HG02798 (cell line): Measurements from ENCODE around the gene ADRA1B.

Experiments
- ATAC-seq: cut with Tn5 transposase; IDR thresholded peaks from one replicate; pipeline ENCODE4 v1.9.1; 2021; ENCODE audit warnings: mild to moderate bottlenecking; ENCODE audit not compliant: unreplicated experiment, poor library complexity

ADRA1B gene

DNA sequence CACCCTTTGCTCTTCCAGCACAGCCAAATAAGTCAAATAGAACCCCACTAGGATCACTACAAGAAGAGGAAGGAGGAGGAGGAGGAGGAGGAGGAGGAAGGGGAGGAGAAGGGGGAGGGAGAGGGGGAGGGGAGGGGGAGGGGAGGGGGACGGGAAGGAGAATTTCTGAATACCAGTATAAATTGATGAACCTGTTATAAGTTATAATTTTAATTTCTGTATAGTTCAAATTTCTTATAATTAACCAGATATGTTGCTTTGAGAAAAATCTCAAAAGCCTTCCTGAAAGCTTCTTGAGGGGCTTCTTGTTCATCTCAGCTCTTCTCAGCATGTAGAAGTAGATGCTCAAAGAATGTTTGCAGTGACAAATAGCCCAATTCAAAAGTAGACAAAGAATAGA is 15.0 kb upstream of the ADRA1B start:
- no peak for ATAC-seq

DNA sequence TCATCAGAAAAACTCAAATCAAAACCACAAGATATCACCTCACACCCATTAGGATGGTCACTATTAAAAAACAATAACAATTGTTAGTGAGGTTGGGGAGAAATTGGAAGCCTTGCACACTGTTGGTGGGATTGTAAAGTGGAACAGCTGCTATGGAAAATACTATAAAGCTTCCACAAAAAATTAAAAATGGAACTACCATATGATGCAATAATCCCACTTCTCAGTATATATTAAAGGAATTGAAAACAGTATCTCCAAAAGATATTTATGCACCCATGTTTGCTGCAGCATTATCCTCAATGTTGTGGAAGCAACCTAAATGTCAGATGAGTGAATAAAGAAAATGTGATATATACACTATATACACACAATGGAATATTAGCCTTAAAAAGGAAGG is 14.5 kb upstream of the ADRA1B start:
- ATAC-seq: no peak

DNA sequence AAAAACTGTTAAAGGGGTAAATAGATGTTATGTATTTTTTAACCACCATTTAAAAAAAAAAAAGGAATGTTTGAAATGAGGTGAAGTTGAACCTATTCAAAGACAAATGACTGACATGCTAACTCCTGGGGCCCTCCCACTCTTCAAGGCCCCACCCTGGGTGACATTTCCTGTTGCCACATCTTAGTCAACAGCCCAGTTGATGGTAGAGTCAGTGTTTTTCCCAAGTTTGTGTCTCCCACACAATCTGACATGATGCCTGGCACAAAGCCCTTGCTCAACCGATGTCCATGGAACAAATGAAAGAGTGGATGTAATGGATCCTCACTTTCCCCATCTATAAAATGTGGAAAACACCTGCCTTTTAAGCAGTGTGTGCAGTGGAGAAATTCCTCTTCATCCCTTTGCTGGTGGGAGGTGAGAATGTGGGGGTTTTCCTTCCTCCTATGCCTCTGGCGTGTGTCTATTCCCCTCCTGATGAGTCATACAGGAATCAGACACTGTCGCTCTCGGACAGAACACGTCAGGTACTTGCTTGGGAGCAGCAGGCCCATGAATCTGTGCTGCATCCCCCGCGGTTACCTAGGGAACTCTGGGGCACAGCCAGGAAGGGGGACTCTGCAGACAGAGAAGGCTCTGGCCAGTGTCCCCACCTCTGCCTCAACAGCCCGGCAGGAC is 13.7 kb upstream of the ADRA1B start:
- ATAC-seq: no peak

DNA sequence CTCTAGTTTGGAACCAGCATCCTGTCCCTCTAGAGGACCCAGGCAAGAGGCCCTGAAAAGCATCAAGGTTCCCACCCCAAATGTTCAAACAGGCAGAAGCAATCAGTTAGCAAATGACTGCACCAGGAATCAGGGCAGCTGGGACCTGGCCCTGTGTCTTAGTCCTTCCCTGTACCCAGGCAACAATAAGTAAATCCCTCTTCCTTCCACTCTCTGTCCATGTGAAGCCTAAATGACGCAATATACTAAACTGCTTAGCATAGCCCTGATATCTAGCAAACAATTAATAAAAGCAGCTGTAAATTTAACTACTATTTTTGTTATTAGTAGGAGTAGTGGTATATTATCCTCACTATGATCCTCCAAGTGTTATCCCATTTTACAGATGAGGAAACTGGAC is 13.2 kb upstream of the ADRA1B start:
- no peak for ATAC-seq

DNA sequence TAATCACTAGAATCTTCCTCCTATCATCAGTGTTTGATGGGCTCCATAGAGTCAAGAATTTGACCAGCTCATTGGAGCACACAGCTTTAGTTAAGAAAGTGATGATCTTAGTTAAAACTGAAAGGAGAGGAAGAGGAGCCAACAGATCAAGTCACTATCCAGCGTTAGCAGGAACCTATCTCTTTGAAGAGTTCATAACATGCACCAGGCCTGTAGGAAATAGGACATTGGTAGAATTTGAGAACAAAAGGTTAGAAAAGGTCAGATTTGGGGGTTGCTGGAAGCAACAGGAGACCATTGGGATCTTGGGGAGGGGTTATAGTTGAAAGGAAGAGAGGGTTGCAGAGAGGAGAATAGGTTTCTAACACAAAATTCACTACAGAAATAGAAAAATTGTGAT is 11.4 kb upstream of the ADRA1B start:
- ATAC-seq: no peak

DNA sequence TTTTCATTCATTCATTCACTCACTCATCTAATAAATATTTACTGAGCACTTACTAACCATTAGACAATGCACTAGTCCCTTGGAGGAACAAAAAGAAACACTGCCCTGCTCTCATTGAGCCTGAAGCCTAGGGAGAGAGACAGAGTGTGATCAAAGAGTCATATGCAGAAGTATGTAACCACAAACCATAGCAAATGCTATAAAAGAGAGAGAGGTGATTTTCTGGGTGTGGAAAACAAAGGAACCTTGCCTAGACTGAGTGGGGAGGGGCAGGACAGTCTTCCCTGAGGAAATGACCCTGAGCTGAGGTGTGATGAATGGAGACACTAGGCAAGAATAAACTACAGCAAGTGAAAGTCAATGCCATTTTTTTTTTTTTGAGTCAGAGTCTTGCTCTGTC is 10.8 kb upstream of the ADRA1B start:
- ATAC-seq: no peak

DNA sequence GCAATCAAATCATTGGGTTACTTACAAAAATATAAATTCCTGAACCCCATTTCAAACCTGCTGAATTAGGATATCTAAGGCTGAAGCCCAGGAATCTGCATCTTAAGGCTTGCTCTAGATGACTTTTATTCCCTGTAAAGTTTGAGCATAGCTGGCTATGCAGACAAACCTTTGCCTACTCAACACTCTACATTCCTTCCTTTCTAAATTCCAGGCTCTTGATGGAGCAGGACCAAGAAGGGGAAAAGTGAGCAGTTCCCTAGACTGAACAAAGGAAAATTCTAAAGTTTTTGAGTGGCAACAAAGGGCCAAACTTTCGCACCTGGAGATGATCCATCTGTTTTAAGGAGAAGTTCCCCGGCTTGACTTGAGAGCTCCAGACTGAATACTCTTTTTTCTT is 9.8 kb upstream of the ADRA1B start:
- no peak for ATAC-seq

DNA sequence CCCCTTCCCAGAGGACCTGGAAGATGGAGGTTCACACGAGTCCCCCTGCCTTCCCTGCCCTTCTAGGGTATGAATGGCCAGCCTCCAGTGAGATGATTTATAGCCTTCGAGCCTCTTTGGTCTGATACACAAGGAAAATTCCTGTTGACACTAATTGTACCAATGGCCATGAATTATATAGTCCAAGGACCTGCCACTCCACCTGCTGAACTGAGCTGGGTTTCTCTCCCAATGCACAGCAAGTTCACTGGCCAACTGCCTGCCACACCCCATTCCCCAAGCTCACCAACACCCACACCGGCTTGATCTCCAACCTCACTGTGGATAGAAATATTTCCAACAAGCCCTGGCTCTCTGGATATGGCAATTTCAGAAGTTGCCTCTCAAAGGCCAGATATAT is 9.3 kb upstream of the ADRA1B start:
- ATAC-seq: no peak

DNA sequence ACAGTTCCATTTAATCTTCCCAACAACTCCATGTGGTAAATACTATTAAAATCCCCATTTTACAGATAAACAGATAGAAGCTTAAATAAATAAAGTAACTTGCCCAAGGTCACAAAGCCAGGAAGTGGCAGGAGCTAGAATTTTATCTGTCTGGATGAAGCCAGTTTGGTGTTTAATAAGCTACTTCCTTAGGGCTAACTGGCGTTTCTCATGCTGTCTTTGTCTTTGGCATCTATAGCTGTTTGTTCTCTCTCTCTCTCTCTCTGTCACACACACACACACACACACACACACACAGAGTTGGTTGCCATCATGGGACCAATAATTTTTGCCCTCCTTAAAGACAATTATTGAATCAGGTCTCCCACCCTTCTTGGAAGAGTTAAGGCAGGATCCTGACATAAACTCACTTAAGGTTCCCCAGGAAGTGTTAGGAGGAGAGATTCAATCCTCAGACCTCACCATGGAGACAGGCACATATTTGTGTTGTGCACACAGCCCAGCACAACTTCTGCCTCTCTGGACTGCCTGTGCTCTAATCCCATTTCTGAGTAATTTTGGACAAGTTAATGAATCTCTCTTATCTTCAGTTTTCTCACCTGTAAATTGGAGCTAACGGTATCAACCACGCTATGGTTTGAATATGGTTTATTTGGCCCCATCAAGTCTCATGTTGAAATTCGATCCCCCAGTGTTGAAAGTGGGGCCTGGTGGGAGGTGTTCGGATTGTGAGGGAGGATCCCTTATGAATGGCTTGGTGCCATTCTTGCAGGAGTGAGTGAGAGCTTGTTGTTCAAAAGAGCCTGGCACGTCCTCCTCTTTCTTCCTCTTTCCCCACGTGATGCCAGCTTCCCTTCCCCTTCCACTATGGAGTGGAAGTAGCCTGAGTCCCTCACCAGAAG is 8.3 kb upstream of the ADRA1B start:
- ATAC-seq: no peak

DNA sequence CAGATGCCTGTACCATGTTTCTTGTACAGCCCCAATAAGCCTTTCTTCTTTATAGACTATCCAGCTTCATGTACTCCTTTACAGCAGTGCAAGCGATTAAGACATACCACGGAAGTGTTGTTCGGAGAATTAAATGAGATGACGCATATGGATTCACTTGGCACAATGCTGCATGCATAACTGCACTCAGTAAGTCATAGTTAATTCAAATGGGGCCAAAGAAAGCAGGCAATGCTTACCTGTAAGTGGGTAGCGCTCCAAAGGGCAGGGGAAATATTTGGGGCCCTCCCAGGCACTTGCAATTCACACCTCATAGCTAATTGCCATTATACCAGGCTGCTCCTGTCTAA is 7.7 kb upstream of the ADRA1B start:
- ATAC-seq: no peak

DNA sequence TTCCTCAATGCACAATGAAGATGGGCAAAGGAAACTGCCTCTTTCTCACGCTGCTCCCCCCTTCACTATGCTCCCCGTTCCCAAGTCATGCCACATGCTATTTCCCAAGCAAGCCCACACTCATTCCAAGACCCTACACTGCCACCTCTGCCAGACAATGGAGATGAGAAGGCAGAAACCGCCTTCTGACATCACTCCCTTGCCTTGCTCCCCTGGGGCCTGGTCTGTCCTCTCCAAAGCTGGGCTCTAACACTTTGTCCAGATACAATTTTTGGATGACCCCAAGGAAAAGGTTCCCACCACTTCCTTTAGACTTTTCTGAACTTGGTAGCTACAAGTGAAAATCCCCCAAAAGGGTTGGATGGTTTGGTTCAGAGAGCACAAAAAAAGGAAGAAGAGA is 7.2 kb upstream of the ADRA1B start:
- no peak for ATAC-seq

DNA sequence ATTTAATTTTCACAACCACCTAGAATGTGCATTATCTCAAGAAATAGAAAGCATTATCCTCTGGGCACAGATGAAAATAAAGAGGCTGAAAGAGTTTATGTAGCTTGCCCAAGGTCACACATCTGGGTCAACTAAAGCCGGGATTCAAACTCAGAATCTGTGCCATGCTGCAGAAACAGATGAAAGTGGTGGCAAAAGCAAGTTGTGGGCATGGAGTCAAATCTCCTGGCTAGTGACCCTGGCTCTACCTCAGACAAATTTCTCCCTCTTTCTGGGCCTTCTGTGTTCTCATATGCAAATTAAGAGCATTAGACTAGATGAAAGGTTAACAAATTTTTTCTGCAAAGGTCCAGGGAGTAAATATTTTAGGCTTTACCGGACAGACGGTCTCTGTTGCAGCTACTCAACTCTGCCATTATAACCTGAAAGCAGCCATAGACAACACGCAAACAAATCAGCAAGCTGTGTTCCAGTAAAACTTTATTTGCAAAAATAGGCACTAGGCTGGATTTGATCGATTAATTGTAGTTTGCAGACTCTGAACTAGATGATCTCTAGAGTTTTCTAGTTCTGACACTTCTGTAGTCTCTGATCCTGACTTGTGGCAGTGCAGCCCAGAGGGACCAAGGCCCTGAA is 6.0 kb upstream of the ADRA1B start:
- no peak for ATAC-seq

DNA sequence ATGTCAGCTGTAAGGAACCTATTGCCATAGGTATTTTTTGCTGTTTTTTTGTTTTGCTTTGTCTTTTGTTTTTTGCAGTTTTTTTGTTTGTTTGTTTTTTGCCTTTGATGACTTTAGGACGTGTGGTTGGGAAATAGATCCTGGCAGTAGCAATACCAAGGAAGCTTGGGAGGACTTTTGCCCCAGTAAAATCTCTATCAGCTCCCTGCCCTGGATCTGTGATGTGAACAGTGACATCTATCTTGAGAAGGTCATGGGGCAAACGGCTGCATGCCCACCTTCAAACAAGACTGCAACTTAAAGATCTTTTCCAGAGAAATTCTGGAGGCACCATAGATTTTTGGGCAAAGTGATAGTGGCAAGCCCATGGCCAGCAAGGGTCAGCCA is 5.4 kb upstream of the ADRA1B start:
- ATAC-seq: no peak

DNA sequence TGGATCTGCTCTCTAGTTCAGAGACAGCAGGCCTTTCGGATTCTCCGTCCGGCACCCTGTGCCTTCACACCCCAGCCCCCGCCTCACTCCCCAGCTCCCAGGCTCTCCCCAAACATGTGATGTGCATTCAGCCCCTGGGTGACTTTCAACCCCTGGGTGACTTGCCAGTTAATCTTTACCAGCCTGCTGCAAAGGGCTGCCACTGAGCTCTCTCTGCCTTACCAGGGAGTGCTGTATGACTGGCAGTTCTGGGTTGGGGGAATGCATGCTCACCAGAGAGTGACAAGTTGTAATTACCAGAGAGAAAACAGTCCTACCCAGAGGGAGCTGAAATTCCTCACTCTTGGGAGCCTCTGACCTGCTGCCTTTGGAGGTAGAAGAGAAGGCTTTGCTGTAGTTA is 4.9 kb upstream of the ADRA1B start:
- ATAC-seq: no peak

DNA sequence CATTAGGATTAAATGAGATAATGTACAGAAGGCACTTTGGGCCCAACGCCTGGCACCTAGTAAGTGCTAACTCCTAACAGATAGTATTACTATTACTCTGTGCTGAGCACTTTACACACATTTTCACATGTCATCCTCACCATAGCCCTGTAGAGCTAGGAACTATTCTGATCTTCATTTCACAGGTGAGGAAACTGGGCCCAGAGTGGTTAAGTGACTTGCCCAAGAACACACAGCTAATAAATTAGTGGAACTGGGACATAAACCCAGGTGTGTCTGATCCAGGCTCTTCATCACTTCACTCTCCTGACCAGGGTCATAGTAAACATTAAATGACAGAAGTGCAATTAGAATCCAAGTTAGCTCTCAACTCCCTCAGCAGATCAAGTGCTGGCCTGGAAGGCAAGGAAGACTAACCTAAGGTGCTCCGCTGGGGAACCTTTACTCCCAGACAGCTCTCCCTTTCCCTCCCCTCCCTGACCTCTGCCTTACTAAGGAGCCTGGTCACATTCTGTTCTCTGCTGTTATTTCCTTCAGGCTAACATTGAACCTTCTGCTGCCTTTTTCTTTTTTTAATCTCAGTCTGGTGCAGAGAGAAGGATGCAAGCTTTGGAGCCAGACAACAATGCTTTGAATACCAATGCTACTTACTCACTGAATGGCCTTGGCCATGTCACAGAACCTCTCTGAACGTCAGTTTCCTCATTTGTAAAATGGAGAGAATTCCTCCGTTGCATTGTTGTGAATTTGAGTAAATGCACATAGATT is 4.1 kb upstream of the ADRA1B start:
- ATAC-seq: no peak

DNA sequence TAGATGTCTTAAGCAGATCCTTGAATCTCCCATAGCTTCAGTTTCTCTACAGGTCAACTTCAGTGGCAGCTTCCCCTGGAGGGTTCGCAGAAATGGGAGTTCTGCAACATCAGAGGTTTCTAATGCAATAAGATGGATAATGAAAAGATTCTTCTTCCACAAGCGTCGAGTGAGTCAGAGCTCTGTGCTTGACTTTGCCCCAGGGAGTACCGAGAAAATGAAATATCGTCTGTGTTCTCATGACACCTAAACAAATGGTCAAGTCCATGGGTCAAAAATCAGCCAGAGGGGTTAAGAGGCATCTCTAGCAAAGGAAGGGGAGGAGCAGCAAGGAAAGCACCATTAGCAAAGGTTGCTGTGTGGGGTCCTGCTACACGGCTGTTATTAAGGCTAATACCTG is 3.2 kb upstream of the ADRA1B start:
- no peak for ATAC-seq

DNA sequence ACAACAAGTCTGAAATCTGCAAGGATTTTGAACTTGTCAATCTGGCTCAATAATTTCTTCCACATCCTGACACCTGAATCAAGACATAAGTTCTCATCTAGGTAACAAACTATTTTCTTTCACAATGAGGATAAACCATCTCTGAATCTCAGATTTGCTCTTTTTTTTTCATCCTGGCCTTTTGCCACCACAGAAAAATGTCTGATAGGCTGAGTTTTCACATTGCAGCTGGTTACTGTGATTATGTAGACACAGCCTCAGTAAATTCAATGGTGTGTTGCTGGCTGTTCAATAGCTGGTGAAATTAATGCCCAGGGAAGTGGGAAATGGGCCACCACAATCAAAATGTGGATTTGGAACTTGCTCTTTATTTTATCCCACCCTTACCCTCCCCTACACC is 2.8 kb upstream of the ADRA1B start:
- ATAC-seq: no peak

DNA sequence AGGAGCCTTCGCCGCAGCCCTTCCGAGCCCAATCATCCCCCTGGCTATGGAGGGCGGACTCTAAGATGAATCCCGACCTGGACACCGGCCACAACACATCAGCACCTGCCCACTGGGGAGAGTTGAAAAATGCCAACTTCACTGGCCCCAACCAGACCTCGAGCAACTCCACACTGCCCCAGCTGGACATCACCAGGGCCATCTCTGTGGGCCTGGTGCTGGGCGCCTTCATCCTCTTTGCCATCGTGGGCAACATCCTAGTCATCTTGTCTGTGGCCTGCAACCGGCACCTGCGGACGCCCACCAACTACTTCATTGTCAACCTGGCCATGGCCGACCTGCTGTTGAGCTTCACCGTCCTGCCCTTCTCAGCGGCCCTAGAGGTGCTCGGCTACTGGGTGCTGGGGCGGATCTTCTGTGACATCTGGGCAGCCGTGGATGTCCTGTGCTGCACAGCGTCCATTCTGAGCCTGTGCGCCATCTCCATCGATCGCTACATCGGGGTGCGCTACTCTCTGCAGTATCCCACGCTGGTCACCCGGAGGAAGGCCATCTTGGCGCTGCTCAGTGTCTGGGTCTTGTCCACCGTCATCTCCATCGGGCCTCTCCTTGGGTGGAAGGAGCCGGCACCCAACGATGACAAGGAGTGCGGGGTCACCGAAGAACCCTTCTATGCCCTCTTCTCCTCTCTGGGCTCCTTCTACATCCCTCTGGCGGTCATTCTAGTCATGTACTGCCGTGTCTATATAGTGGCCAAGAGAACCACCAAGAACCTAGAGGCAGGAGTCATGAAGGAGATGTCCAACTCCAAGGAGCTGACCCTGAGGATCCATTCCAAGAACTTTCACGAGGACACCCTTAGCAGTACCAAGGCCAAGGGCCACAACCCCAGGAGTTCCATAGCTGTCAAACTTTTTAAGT is 819 bp downstream of the ADRA1B start:
- no peak for ATAC-seq

DNA sequence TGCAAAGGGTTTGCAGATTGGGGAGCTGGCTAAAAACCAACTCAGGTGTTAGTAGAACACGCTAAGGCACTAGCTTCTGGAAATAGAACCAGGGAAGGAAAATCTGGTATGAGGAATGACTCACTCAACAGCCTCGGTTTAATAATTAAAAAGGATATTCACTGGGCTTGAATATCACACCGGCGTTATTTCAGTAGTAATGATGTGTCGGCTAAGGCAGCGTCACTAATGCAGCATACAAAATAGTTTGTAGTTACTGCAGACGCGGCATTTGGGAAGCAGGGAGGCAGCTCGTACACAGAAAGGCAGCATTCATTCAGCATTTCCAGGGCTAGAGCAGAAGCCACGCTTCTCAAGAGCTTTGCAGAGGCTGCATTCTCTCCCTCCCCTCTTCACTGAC is 1.7 kb downstream of the ADRA1B start:
- no peak for ATAC-seq

DNA sequence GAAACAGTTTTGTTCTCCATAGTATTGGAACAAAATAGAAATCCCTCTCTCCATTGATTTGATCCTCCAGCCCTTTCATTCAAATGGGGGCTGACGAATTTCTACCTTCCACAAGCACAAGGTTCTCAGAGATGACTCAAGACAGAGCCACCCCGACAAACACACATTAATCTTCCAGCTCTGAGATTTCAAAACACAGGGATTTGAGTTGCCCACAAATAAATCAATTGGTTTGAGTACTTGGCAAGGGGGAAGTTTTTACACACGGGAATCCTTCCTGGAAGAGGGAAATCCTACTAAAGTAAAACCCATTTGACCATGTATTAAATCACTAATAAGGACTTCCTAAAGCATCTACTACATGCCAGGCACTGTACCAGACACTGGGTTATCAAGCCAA is 5.4 kb downstream of the ADRA1B start:
- ATAC-seq: no peak
